Neural cell (in vitro differentiated cells): ENCODE results near the gene ARHGEF25. TPM values are rescaled to one million over a fixed set of nuclear protein-coding genes. Genes with fewer than 3 reads are reported as not detected.

ENCODE experiments used
- H2AFZ ChIP-seq: fragments of 200-600, 300-800 bp; sonication (generic), shearing (Covaris generic); 2 replicates; pipeline ENCODE4 v1.6.0; 2014; ENCODE audit warnings: low read depth, mild to moderate bottlenecking, antibody characterized with exemption, low read length, moderate library complexity
- H3F3A ChIP-seq: fragments of 200-600 bp; shearing (Covaris generic); 2 replicates; pipeline ENCODE4 v1.6.1; 2016; ENCODE audit warnings: mild to moderate bottlenecking, moderate library complexity, mixed read lengths, antibody characterized with exemption, low read length; ENCODE audit not compliant: insufficient read depth, poor library complexity, severe bottlenecking
- H3K27ac ChIP-seq: fragments of 200-600, 300-800 bp; sonication (generic), shearing (Covaris generic); 2 replicates; pipeline ENCODE4 v1.5.1; 2014; ENCODE audit warnings: mild to moderate bottlenecking, low read length, moderate library complexity
- H3K27me3 ChIP-seq: fragments of 300-800, 200-600 bp; sonication (generic), shearing (Covaris generic); 2 replicates; pipeline ENCODE4 v1.6.0; 2014; ENCODE audit warnings: mild to moderate bottlenecking, low read depth, low read length, moderate library complexity; ENCODE audit not compliant: insufficient read depth
- H3K36me3 ChIP-seq: fragments of 300-800, 200-600 bp; sonication (generic), shearing (Covaris generic); 2 replicates; pipeline ENCODE4 v1.5.1; 2014; ENCODE audit warnings: mild to moderate bottlenecking, antibody characterized with exemption, low read length, moderate library complexity; ENCODE audit not compliant: insufficient read depth
- H3K4me2 ChIP-seq: fragments of 300-800, 200-600 bp; sonication (generic), shearing (Covaris generic); 2 replicates; pipeline ENCODE4 v1.6.0; 2014; ENCODE audit warnings: mild to moderate bottlenecking, low read length
- H3K4me3 ChIP-seq: fragments of 300-800, 200-600 bp; sonication (generic), shearing (Covaris generic); 2 replicates; pipeline ENCODE4 v1.5.1; 2014; ENCODE audit warnings: mild to moderate bottlenecking, low read length, moderate library complexity
- H3K79me2 ChIP-seq: fragments of 200-600 bp; shearing (Covaris generic); replicated peaks from 2 replicates; pipeline ENCODE4 v1.6.0; 2014; ENCODE audit warnings: mild to moderate bottlenecking, low read length, moderate library complexity; ENCODE audit not compliant: insufficient read depth
- H3K9ac ChIP-seq: fragments of 300-800, 200-600 bp; sonication (generic), shearing (Covaris generic); 2 replicates; pipeline ENCODE4 v1.6.1; 2016; ENCODE audit warnings: mild to moderate bottlenecking, low read length, mixed read lengths
- H3K9me2 ChIP-seq: fragments of 200-600 bp; shearing (Covaris generic); 2 replicates; pipeline ENCODE4 v1.6.1; 2016; ENCODE audit warnings: mild to moderate bottlenecking, low read length, mixed read lengths; ENCODE audit not compliant: insufficient read depth
- H3K9me3 ChIP-seq: fragments of 200-600, 300-800 bp; sonication (generic), shearing (Covaris generic); 2 replicates; pipeline ENCODE4 v1.6.1; 2016; ENCODE audit warnings: mild to moderate bottlenecking, mixed run types, low read length, moderate library complexity, mixed read lengths
- H4K20me1 ChIP-seq: fragments of 200-600 bp; shearing (Covaris generic); 2 replicates; pipeline ENCODE4 v1.6.1; 2016; ENCODE audit warnings: mild to moderate bottlenecking, mixed run types; ENCODE audit not compliant: insufficient read depth
- CTCF ChIP-seq: fragments of 450-650 bp; IDR thresholded peaks from 2 replicates; pipeline ENCODE4 v1.5.1; 2014; ENCODE audit warnings: antibody characterized with exemption, mild to moderate bottlenecking, moderate library complexity; ENCODE audit not compliant: poor library complexity, severe bottlenecking
- EP300 ChIP-seq: fragments of 450-650 bp; conservative IDR thresholded peaks from 2 replicates; pipeline ENCODE4 v1.6.1; 2014; ENCODE audit warnings: antibody characterized with exemption, mild to moderate bottlenecking, moderate library complexity; ENCODE audit not compliant: poor library complexity, severe bottlenecking
- EZH2 ChIP-seq: fragments of 200-600, 300-800 bp; shearing (Covaris generic), sonication (generic); IDR thresholded peaks from 2 replicates; pipeline ENCODE4 v1.6.1; 2014; ENCODE audit warnings: antibody characterized with exemption, low read length, borderline replicate concordance, mild to moderate bottlenecking; ENCODE audit not compliant: insufficient read depth, poor library complexity, severe bottlenecking
- MXI1 ChIP-seq: fragments of 450-650 bp; conservative IDR thresholded peaks from 2 replicates; pipeline ENCODE4 v1.6.1; 2014; ENCODE audit warnings: antibody characterized with exemption, mild to moderate bottlenecking; ENCODE audit not compliant: poor library complexity, severe bottlenecking
- POLR2AphosphoS5 ChIP-seq: IDR thresholded peaks from 2 replicates; pipeline ENCODE4 v1.6.1; 2012
- RAD21 ChIP-seq: fragments of 450-650 bp; conservative IDR thresholded peaks from 2 replicates; pipeline ENCODE4 v1.6.1; 2014; ENCODE audit warnings: antibody characterized with exemption, mild to moderate bottlenecking, moderate library complexity
- SMC3 ChIP-seq: fragments of 450-650 bp; conservative IDR thresholded peaks from 2 replicates; pipeline ENCODE4 v1.6.1; 2014; ENCODE audit warnings: antibody characterized with exemption, mild to moderate bottlenecking, moderate library complexity; ENCODE audit not compliant: poor library complexity
- TAF1 ChIP-seq: IDR thresholded peaks from 2 replicates; pipeline ENCODE4 v1.6.1; 2012; ENCODE audit warnings: low read depth
- polyA plus RNA-seq: library from polyadenylated mRNA; depleted of rRNA; stranded (reverse); fragments of >200 nt; gene quantifications from 2 replicates; pipeline ENCODE4 v1.2.3, GENCODE V29; 2014
- TF ChIP-seq, protein P1 (sequence below): IDR thresholded peaks from 2 replicates; pipeline ENCODE4 v1.6.1; 2012; ENCODE audit warnings: borderline replicate concordance

Gene ARHGEF25
- polyA plus RNA-seq, 1 donor from 2014 or later = 12.9 TPM

DNA sequence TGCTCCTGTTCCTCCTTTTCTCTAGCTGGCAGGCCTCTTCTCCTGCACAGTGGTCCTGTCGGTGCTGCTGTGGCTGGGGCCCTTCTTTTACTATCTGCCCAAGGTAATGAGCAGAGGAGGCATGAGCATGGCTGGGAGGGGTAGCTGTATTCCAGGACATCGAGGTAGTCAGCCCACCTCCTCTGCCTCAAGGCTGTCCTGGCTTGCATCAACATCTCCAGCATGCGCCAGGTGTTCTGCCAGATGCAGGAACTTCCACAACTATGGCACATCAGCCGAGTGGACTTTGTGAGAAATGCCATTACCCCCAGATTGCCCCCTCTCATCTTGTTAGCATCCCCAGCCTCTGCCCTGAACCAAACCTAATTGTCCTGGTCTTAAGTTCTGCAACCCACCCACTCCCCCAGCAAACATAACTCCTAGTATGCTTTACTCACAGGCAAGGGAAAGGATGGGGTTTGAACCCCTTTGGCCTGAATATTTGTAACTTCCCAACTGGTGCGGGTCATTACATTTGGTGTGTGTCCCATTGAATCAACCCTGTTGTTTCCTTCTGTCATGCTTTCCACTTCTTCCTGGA lies 12.7 kb downstream of the ARHGEF25 start:
- no peak overlapping the region for H3K4me3 ChIP-seq
- no peaks in the 10 kb centered on the region for H3F3A ChIP-seq
- H3K9ac ChIP-seq = no peak overlapping the region
- H3K9me2 ChIP-seq = no peaks in the 10 kb centered on the region
- H3K36me3 ChIP-seq = peaks cover 7% of the 10 kb centered on the region
- H4K20me1 ChIP-seq = no peaks in the 10 kb centered on the region
- H3K4me2 ChIP-seq = no peak overlapping the region
- H3K9me3 ChIP-seq = no peaks in the 10 kb centered on the region
- peaks cover 83% of the 10 kb centered on the region for H3K27me3 ChIP-seq
- H3K79me2 ChIP-seq = no peaks in the 10 kb centered on the region
- TF ChIP-seq TAF1 (no peak), CTCF (no peak), EZH2 (no peak), SMC3 (no peak), EP300 (no peak), MXI1 (no peak), RAD21 (no peak), POLR2AphosphoS5 (no peak)
- TF ChIP-seq, protein P1, sequence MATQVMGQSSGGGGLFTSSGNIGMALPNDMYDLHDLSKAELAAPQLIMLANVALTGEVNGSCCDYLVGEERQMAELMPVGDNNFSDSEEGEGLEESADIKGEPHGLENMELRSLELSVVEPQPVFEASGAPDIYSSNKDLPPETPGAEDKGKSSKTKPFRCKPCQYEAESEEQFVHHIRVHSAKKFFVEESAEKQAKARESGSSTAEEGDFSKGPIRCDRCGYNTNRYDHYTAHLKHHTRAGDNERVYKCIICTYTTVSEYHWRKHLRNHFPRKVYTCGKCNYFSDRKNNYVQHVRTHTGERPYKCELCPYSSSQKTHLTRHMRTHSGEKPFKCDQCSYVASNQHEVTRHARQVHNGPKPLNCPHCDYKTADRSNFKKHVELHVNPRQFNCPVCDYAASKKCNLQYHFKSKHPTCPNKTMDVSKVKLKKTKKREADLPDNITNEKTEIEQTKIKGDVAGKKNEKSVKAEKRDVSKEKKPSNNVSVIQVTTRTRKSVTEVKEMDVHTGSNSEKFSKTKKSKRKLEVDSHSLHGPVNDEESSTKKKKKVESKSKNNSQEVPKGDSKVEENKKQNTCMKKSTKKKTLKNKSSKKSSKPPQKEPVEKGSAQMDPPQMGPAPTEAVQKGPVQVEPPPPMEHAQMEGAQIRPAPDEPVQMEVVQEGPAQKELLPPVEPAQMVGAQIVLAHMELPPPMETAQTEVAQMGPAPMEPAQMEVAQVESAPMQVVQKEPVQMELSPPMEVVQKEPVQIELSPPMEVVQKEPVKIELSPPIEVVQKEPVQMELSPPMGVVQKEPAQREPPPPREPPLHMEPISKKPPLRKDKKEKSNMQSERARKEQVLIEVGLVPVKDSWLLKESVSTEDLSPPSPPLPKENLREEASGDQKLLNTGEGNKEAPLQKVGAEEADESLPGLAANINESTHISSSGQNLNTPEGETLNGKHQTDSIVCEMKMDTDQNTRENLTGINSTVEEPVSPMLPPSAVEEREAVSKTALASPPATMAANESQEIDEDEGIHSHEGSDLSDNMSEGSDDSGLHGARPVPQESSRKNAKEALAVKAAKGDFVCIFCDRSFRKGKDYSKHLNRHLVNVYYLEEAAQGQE = no peak
- no peak overlapping the region for H3K27ac ChIP-seq
- no peak overlapping the region for H2AFZ ChIP-seq

GRCh38 chr12:57624441-57625220 lies 13.4 kb downstream of the ARHGEF25 start:
- H3K4me3 ChIP-seq = no peak overlapping the region
- TF ChIP-seq EP300 (no peak), MXI1 (no peak), POLR2AphosphoS5 (no peak), EZH2 (no peak), RAD21 (no peak), SMC3 (no peak), TAF1 (no peak), CTCF (no peak)
- TF ChIP-seq, protein P1 = no peak
- peaks cover 83% of the 10 kb centered on the region for H3K27me3 ChIP-seq

More at GRCh38 chr12:57624441-57625220, 13.4 kb downstream of the ARHGEF25 start:
- no peaks in the 10 kb centered on the region for H3K9me2 ChIP-seq
- no peak overlapping the region for H2AFZ ChIP-seq
- no peak overlapping the region for H3K27ac ChIP-seq
- no peaks in the 10 kb centered on the region for H4K20me1 ChIP-seq
- no peak overlapping the region for H3K9ac ChIP-seq
- H3K9me3 ChIP-seq = no peaks in the 10 kb centered on the region
- peaks cover 14% of the 10 kb centered on the region for H3K36me3 ChIP-seq
- H3K4me2 ChIP-seq = no peak overlapping the region
- H3K79me2 ChIP-seq = no peaks in the 10 kb centered on the region
- no peaks in the 10 kb centered on the region for H3F3A ChIP-seq
